ENCODE measurements around the gene JARID2.
"Not testable (repeated sequence)": the region's sequence is repeated elsewhere in the genome, so short reads cannot be mapped to it uniquely, and the experiment has no call there.

The JARID2 gene

GRCh38 chr6:15405129-15406068 is 159.5 kb downstream of the JARID2 start:
- DNase-seq: no peak

- DNase-seq: no peak
These were observed 160.6 kb downstream of the JARID2 start for GRCh38 chr6:15406452-15406851.

- no peak for DNase-seq
These were observed 162.1 kb downstream of the JARID2 start for GRCh38 chr6:15408008-15408407.

GRCh38 chr6:15408758-15409157 is 162.9 kb downstream of the JARID2 start:
- no peak for DNase-seq

GRCh38 chr6:15409301-15410125 is 163.6 kb downstream of the JARID2 start:
- no peak for DNase-seq

- DNase-seq: no peak
These were observed 164.2 kb downstream of the JARID2 start for GRCh38 chr6:15410126-15410391.

GRCh38 chr6:15410752-15411151 is 164.9 kb downstream of the JARID2 start:
- no peak for DNase-seq

GRCh38 chr6:15411766-15412165 is 165.9 kb downstream of the JARID2 start:
- DNase-seq: no peak

GRCh38 chr6:15412767-15413166 is 166.9 kb downstream of the JARID2 start:
- no peak for DNase-seq

GRCh38 chr6:15413466-15414234 is 167.8 kb downstream of the JARID2 start:
- DNase-seq: no peak

GRCh38 chr6:15414235-15414612 is 168.4 kb downstream of the JARID2 start:
- DNase-seq: no peak

GRCh38 chr6:15415622-15416021 is 169.8 kb downstream of the JARID2 start:
- not testable (repeated sequence) for DNase-seq

GRCh38 chr6:15416932-15417509 is 171.2 kb downstream of the JARID2 start:
- DNase-seq: no peak

- no peak for DNase-seq
These were observed 171.9 kb downstream of the JARID2 start for GRCh38 chr6:15417811-15418210.

- no peak for DNase-seq
These were observed 173.6 kb downstream of the JARID2 start for GRCh38 chr6:15419493-15419892.

- no peak for DNase-seq
These were observed 175.1 kb downstream of the JARID2 start for GRCh38 chr6:15420959-15421438.

GRCh38 chr6:15421945-15422733 is 176.3 kb downstream of the JARID2 start:
- no peak for DNase-seq

GRCh38 chr6:15423286-15423993 is 177.6 kb downstream of the JARID2 start:
- DNase-seq: no peak

GRCh38 chr6:15425947-15426346 is 180.1 kb downstream of the JARID2 start:
- DNase-seq: no peak

GRCh38 chr6:15426395-15426794 is 180.5 kb downstream of the JARID2 start:
- DNase-seq: no peak

- no peak for DNase-seq
These were observed 181.0 kb downstream of the JARID2 start for GRCh38 chr6:15426901-15427300.
